Liver (tissue), 9 donors: Measurements from ENCODE around the gene ZNF766. TPM values are rescaled to one million over a fixed set of nuclear protein-coding genes. Genes with fewer than 3 reads are reported as not detected.

ENCODE experiments used
- DNase-seq: peaks from one replicate; pipeline ENCODE4 v3.0.0-alpha.2; 2017; ENCODE audit warnings: low spot score
- H3K27ac ChIP-seq, 2 donors: one replicate each; pipeline ENCODE4 v1.7.0; 2013; ENCODE audit warnings: inconsistent platforms in 2 of 2, low read length in 2 of 2, control low read depth in 1 of 2, low read depth in 1 of 2, mild to moderate bottlenecking in 1 of 2
- H3K27me3 ChIP-seq, 4 donors: one replicate each; pipeline versions ENCODE4 v1.6.1 to v1.7.0; 2013; ENCODE audit warnings: low read length in 3 of 4, inconsistent platforms in 1 of 4, mild to moderate bottlenecking in 1 of 4, moderate library complexity in 1 of 4; ENCODE audit not compliant: control insufficient read depth in 4 of 4, insufficient read depth in 4 of 4
- H3K36me3 ChIP-seq, 4 donors: one replicate each; pipeline versions ENCODE4 v1.6.1 to v1.7.0; 2013; ENCODE audit warnings: low read length in 3 of 4, mild to moderate bottlenecking in 3 of 4, low read depth in 1 of 4, moderate library complexity in 1 of 4; ENCODE audit not compliant: control insufficient read depth in 4 of 4, insufficient read depth in 3 of 4
- H3K4me1 ChIP-seq, 4 donors: one replicate each; pipeline versions ENCODE4 v1.6.1 to v1.7.0; 2013; ENCODE audit warnings: low read length in 3 of 4, mild to moderate bottlenecking in 3 of 4, moderate library complexity in 1 of 4; ENCODE audit not compliant: control insufficient read depth in 4 of 4, insufficient read depth in 4 of 4
- H3K4me3 ChIP-seq, 3 donors: one replicate each; pipeline versions ENCODE4 v1.6.1 to v1.7.0; 2013; ENCODE audit warnings: low read length in 3 of 3, control low read depth in 1 of 3, low read depth in 1 of 3, mild to moderate bottlenecking in 1 of 3
- H3K9ac ChIP-seq, 2 donors: one replicate each; pipeline ENCODE4 v1.7.0; 2013; ENCODE audit warnings: low read length in 2 of 2, mild to moderate bottlenecking in 2 of 2, moderate library complexity in 2 of 2, control low read depth in 1 of 2, low read depth in 1 of 2
- H3K9me3 ChIP-seq, 4 donors: one replicate each; pipeline versions ENCODE4 v1.6.1 to v1.7.0; 2013; ENCODE audit warnings: low read length in 3 of 4; ENCODE audit not compliant: control insufficient read depth in 4 of 4
- EGR1 ChIP-seq, 2 donors: IDR thresholded peaks; 2 replicates each; pipeline ENCODE4 v1.6.1; 2016 to 2018; ENCODE audit warnings: antibody characterized with exemption in 2 of 2, low read depth in 2 of 2
- FOXA1 ChIP-seq: IDR thresholded peaks from 2 replicates; pipeline ENCODE4 v1.6.1; 2016; ENCODE audit warnings: antibody characterized with exemption
- FOXA2 ChIP-seq: IDR thresholded peaks from 2 replicates; pipeline ENCODE4 v1.6.1; 2016; ENCODE audit warnings: antibody characterized with exemption
- GABPA ChIP-seq, 2 donors: IDR thresholded peaks in 1 of 2; conservative IDR thresholded peaks in 1 of 2; 2 replicates each; pipeline ENCODE4 v1.6.1; 2016; ENCODE audit warnings: antibody characterized with exemption in 2 of 2, mild to moderate bottlenecking in 1 of 2, moderate library complexity in 1 of 2
- HNF4A ChIP-seq, 2 donors: conservative IDR thresholded peaks; 2 replicates each; pipeline ENCODE4 v1.6.1; 2016; ENCODE audit warnings: antibody characterized with exemption in 2 of 2, mild to moderate bottlenecking in 2 of 2
- HNF4G ChIP-seq: IDR thresholded peaks from 2 replicates; pipeline ENCODE4 v1.6.1; 2016; ENCODE audit warnings: antibody characterized with exemption
- JUND ChIP-seq, 2 donors: IDR thresholded peaks; 2 replicates each; pipeline ENCODE4 v1.6.1; 2016; ENCODE audit warnings: antibody characterized with exemption in 2 of 2
- NR2F2 ChIP-seq: IDR thresholded peaks from 2 replicates; pipeline ENCODE4 v1.6.1; 2016; ENCODE audit warnings: antibody characterized with exemption
- RAD21 ChIP-seq, 2 donors: IDR thresholded peaks; 2 replicates each; pipeline ENCODE4 v1.6.1; 2016; ENCODE audit warnings: antibody characterized with exemption in 2 of 2, mild to moderate bottlenecking in 2 of 2
- RXRA ChIP-seq, 2 donors: IDR thresholded peaks; 2 replicates each; pipeline ENCODE4 v1.6.1; 2017 to 2018; ENCODE audit warnings: antibody characterized with exemption in 2 of 2, mild to moderate bottlenecking in 1 of 2
- SP1 ChIP-seq: IDR thresholded peaks from 2 replicates; pipeline ENCODE4 v1.6.1; 2018; ENCODE audit warnings: antibody characterized with exemption, mild to moderate bottlenecking
- TAF1 ChIP-seq: conservative IDR thresholded peaks from 2 replicates; pipeline ENCODE4 v1.6.1; 2016; ENCODE audit warnings: antibody characterized with exemption, mild to moderate bottlenecking
- YY1 ChIP-seq: IDR thresholded peaks from 2 replicates; pipeline ENCODE4 v1.6.1; 2016; ENCODE audit warnings: antibody characterized with exemption, mild to moderate bottlenecking
- WGBS: extraction: QIAGEN DNeasy Blood & Tissue Kit; methylation state at CpG from one replicate; pipeline ENCODE4 v1.1.7; 2013; 5-methylcytosine and 5-hydroxymethylcytosine counted together
- polyA plus RNA-seq, 2 donors: library from polyadenylated mRNA; stranded (reverse) in 1 of 2; unstranded in 1 of 2; fragments of 200-250 nt in 1 of 2; fragments of >200 nt in 1 of 2; fragmentation: Nextera tagmentation in 1 of 2; extraction: Ambion mirVana in 1 of 2; gene quantifications; one replicate each; pipeline versions ENCODE4 v1.2.1 to v1.2.3, GENCODE V29; 2013 to 2015
- total RNA-seq, 2 donors: library from RNA; depleted of rRNA; stranded (reverse); fragments of >200 nt; gene quantifications; one replicate each; pipeline ENCODE4 v1.2.3, GENCODE V29; 2014
- TF ChIP-seq, protein P1 (sequence below): IDR thresholded peaks from 2 replicates; pipeline ENCODE4 v1.6.1; 2016; ENCODE audit warnings: antibody characterized with exemption
- TF ChIP-seq, protein P2 (sequence below): IDR thresholded peaks from 2 replicates; pipeline ENCODE4 v1.6.1; 2016; ENCODE audit warnings: antibody characterized with exemption, mild to moderate bottlenecking
- TF ChIP-seq, protein P3 (sequence below): IDR thresholded peaks from 2 replicates; pipeline ENCODE4 v1.6.1; 2016; ENCODE audit warnings: antibody characterized with exemption
- TF ChIP-seq, protein P4 (sequence below): IDR thresholded peaks from 2 replicates; pipeline ENCODE4 v1.6.1; 2016; ENCODE audit warnings: antibody characterized with exemption
- donor health status: healthy.
- donor health status: healthy.
- donor health status: healthy.
- donor health status: healthy.
- donor health status: healthy.

ZNF766 gene
- total and polyA plus RNA-seq, 4 donors: 1.6 to 4.9 (median 3.8) TPM

DNA sequence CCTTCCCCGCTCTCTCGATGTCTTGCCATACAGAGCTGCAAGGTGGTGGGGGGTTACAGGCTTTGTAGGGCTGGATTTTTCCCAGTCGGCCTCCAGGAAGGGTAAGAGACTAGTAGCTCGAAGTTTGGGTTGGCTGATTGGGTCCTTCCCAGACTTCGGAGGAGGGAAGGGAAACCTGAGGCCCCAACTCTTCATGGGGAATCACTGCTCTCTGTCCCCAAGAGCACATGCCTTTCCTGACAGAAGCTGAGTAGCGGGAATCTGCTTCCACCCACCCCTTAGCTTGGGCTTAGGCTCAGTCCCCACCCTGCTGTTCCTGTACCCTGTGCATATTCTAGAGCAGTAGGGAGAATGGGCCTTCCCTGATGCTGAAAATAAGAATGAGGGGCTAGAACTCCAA is 39.9 kb upstream of the ZNF766 start:
- H3K4me1 ChIP-seq: no peaks in the 10 kb centered on the region
- no peak overlapping the region for H3K4me3 ChIP-seq
- WGBS: 95% methylated on average over 6 of the region's 6 CpGs
- no peaks in the 10 kb centered on the region for H3K27me3 ChIP-seq
- no peaks in the 10 kb centered on the region for H3K9me3 ChIP-seq
- no peak overlapping the region for H3K9ac ChIP-seq
- TF ChIP-seq TAF1: no peak
- TF ChIP-seq, protein P1, sequence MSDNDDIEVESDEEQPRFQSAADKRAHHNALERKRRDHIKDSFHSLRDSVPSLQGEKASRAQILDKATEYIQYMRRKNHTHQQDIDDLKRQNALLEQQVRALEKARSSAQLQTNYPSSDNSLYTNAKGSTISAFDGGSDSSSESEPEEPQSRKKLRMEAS: no peak
- no peak for TF ChIP-seq SP1
- TF ChIP-seq RAD21 (IDR thresholded peaks at IDR 0.05): no peak
- TF ChIP-seq FOXA1: no peak
- TF ChIP-seq, protein P2, sequence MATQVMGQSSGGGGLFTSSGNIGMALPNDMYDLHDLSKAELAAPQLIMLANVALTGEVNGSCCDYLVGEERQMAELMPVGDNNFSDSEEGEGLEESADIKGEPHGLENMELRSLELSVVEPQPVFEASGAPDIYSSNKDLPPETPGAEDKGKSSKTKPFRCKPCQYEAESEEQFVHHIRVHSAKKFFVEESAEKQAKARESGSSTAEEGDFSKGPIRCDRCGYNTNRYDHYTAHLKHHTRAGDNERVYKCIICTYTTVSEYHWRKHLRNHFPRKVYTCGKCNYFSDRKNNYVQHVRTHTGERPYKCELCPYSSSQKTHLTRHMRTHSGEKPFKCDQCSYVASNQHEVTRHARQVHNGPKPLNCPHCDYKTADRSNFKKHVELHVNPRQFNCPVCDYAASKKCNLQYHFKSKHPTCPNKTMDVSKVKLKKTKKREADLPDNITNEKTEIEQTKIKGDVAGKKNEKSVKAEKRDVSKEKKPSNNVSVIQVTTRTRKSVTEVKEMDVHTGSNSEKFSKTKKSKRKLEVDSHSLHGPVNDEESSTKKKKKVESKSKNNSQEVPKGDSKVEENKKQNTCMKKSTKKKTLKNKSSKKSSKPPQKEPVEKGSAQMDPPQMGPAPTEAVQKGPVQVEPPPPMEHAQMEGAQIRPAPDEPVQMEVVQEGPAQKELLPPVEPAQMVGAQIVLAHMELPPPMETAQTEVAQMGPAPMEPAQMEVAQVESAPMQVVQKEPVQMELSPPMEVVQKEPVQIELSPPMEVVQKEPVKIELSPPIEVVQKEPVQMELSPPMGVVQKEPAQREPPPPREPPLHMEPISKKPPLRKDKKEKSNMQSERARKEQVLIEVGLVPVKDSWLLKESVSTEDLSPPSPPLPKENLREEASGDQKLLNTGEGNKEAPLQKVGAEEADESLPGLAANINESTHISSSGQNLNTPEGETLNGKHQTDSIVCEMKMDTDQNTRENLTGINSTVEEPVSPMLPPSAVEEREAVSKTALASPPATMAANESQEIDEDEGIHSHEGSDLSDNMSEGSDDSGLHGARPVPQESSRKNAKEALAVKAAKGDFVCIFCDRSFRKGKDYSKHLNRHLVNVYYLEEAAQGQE: no peak
- no peak for TF ChIP-seq HNF4A (conservative IDR thresholded peaks at IDR 0.05)
- no peak for TF ChIP-seq YY1
- TF ChIP-seq GABPA (IDR thresholded peaks at IDR 0.05 in 1 of 2, conservative IDR thresholded peaks at IDR 0.05 in 1 of 2): no peak
- TF ChIP-seq FOXA2: no peak
- TF ChIP-seq RXRA (IDR thresholded peaks at IDR 0.05): no peak
- peaks cover 6 to 38% (median 30%) of the 10 kb centered on the region in 4 donors for H3K36me3 ChIP-seq
- DNase-seq: no peak
- no peak overlapping the region for H3K27ac ChIP-seq

DNA sequence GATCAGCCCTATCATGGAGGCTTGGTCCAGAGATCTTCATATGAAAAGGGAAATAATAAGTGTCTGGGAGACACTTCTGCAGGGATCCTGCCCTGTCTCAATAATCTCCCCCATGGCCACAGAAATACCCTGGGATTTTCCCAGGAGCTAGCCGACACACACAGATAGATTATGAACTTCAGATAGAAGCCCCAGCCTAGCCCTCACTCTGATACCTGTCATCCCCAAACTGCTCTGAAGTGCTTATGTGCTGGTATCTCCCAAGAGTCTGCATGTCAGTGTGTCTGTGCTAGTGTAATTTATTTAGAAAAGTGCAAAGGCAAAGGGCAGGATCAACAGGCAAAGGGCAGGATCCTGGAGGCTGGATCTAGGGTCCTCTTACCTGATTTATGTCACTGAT is 38.7 kb upstream of the ZNF766 start:
- Histone ChIP-seq H3K9ac (no peak overlapping the region), H3K27me3 (no peaks in the 10 kb centered on the region), H3K9me3 (no peaks in the 10 kb centered on the region), H3K27ac (no peak overlapping the region), H3K4me3 (no peak overlapping the region), H3K36me3 (peaks cover 5 to 30% (median 23%) of the 10 kb centered on the region in 4 donors), H3K4me1 (no peaks in the 10 kb centered on the region)
- TF ChIP-seq HNF4G (no peak), GABPA (IDR thresholded peaks at IDR 0.05 in 1 of 2, conservative IDR thresholded peaks at IDR 0.05 in 1 of 2) (no peak), RXRA (IDR thresholded peaks at IDR 0.05) (no peak), FOXA1 (no peak), JUND (IDR thresholded peaks at IDR 0.05) (no peak), EGR1 (IDR thresholded peaks at IDR 0.05; ENCODE audit: low read depth in 2 of 2) (no peak), FOXA2 (no peak), HNF4A (conservative IDR thresholded peaks at IDR 0.05) (no peak), NR2F2 (no peak), YY1 (no peak), SP1 (no peak), RAD21 (IDR thresholded peaks at IDR 0.05) (no peak), TAF1 (no peak)
- TF ChIP-seq, protein P1: no peak
- TF ChIP-seq, protein P3, sequence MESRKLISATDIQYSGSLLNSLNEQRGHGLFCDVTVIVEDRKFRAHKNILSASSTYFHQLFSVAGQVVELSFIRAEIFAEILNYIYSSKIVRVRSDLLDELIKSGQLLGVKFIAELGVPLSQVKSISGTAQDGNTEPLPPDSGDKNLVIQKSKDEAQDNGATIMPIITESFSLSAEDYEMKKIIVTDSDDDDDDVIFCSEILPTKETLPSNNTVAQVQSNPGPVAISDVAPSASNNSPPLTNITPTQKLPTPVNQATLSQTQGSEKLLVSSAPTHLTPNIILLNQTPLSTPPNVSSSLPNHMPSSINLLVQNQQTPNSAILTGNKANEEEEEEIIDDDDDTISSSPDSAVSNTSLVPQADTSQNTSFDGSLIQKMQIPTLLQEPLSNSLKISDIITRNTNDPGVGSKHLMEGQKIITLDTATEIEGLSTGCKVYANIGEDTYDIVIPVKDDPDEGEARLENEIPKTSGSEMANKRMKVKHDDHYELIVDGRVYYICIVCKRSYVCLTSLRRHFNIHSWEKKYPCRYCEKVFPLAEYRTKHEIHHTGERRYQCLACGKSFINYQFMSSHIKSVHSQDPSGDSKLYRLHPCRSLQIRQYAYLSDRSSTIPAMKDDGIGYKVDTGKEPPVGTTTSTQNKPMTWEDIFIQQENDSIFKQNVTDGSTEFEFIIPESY: no peak
- TF ChIP-seq, protein P2: no peak
- TF ChIP-seq, protein P4, sequence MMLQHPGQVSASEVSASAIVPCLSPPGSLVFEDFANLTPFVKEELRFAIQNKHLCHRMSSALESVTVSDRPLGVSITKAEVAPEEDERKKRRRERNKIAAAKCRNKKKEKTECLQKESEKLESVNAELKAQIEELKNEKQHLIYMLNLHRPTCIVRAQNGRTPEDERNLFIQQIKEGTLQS: no peak
- DNase-seq: no peak
- 71% methylated on average over 1 of the region's 1 CpG for WGBS
